ENCODE results near the gene PLEKHM1. TPM values are rescaled to one million over a fixed set of nuclear protein-coding genes. Genes with fewer than 3 reads are reported as not detected.

The PLEKHM1 gene
- total RNA-seq, 1 experiment from 2014 or later: 28.5 TPM

DNA sequence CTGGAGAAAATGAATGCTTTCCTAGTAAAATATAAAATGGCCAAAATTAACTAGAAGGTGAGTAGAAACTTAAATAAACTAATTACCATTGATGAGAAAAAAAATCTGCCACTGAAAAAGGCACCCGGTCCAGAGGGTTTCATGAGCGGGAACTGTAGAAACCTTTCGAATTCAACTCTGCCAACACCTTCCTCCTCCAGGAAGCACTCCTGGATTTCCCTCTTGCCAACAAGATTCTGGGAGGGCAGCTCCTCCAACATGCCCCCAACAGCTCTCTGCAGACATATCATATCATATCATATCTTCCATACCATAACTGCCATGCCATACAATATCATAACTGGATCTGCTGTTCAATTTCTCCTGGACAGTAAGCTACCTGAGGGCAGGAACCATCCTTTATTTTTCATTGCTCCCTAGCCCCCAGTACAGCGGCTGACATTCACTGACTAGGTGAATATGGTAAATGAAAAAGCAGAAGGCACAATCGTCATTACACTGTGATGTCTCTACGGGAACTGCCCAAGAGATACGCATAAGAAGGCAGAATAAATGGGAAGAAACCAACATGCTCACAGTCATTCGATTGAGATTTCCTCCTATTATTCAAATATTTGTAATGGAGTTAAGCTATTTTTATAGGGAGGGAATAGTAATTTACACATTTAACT lies 67.1 kb downstream of the PLEKHM1 start:
- intact Hi-C loops (cut with micrococcal nuclease; ENCODE audit: unreplicated experiment): no loop called here
- ChIA-PET POLR2A (no interaction called here), CTCF (no interaction called here)
- DNase-seq (ENCODE audit: low read depth, low spot score) (no peak), ATAC-seq (no peak)
- H3K4me1 ChIP-seq (ENCODE audit: control insufficient read depth, insufficient read depth, low read length): no peaks in the 10 kb centered on the region; the same call in 1 of the 2 replicates
- H3K36me3 ChIP-seq (ENCODE audit: control insufficient read depth, insufficient read depth, low read length): peaks cover 3% of the 10 kb centered on the region; the same call in 1 of the 2 replicates
- H3K27ac ChIP-seq (ENCODE audit: low read length): peak overlapping the region; percentile 89
- peak overlapping the region; percentile 54 to 68 for H3K4me3 ChIP-seq (ENCODE audit: low read depth in 2 of 2, low read length in 2 of 2)
- TF ChIP-seq POLR2AphosphoS5 (IDR thresholded peaks at IDR 0.05; ENCODE audit: low read depth, low read length): no peak
- TF ChIP-seq, protein P1, sequence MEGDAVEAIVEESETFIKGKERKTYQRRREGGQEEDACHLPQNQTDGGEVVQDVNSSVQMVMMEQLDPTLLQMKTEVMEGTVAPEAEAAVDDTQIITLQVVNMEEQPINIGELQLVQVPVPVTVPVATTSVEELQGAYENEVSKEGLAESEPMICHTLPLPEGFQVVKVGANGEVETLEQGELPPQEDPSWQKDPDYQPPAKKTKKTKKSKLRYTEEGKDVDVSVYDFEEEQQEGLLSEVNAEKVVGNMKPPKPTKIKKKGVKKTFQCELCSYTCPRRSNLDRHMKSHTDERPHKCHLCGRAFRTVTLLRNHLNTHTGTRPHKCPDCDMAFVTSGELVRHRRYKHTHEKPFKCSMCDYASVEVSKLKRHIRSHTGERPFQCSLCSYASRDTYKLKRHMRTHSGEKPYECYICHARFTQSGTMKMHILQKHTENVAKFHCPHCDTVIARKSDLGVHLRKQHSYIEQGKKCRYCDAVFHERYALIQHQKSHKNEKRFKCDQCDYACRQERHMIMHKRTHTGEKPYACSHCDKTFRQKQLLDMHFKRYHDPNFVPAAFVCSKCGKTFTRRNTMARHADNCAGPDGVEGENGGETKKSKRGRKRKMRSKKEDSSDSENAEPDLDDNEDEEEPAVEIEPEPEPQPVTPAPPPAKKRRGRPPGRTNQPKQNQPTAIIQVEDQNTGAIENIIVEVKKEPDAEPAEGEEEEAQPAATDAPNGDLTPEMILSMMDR (IDR thresholded peaks at IDR 0.05): no peak
- TF ChIP-seq SIN3A (IDR thresholded peaks at IDR 0.05; ENCODE audit: borderline replicate concordance, insufficient read depth, low read depth, low read length): no peak
- TF ChIP-seq, protein P2, sequence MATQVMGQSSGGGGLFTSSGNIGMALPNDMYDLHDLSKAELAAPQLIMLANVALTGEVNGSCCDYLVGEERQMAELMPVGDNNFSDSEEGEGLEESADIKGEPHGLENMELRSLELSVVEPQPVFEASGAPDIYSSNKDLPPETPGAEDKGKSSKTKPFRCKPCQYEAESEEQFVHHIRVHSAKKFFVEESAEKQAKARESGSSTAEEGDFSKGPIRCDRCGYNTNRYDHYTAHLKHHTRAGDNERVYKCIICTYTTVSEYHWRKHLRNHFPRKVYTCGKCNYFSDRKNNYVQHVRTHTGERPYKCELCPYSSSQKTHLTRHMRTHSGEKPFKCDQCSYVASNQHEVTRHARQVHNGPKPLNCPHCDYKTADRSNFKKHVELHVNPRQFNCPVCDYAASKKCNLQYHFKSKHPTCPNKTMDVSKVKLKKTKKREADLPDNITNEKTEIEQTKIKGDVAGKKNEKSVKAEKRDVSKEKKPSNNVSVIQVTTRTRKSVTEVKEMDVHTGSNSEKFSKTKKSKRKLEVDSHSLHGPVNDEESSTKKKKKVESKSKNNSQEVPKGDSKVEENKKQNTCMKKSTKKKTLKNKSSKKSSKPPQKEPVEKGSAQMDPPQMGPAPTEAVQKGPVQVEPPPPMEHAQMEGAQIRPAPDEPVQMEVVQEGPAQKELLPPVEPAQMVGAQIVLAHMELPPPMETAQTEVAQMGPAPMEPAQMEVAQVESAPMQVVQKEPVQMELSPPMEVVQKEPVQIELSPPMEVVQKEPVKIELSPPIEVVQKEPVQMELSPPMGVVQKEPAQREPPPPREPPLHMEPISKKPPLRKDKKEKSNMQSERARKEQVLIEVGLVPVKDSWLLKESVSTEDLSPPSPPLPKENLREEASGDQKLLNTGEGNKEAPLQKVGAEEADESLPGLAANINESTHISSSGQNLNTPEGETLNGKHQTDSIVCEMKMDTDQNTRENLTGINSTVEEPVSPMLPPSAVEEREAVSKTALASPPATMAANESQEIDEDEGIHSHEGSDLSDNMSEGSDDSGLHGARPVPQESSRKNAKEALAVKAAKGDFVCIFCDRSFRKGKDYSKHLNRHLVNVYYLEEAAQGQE (IDR thresholded peaks at IDR 0.05; ENCODE audit: insufficient read depth in 1 of 2, low read depth in 2 of 2, low read length in 1 of 2): no peak
- no TSS peak for BruUV-seq (replicated peaks)
- H3K9me3 ChIP-seq (ENCODE audit: control insufficient read depth, insufficient read depth, low read depth, low read length): no peaks in the 10 kb centered on the region
- H3K27me3 ChIP-seq (ENCODE audit: control insufficient read depth, insufficient read depth, low read length): no peaks in the 10 kb centered on the region
- in situ Hi-C loops (cut with HindIII; ENCODE audit: low pct_unique_long_range_greater_than_20kb, low sequenced_read_pairs): no loop called here

DNA sequence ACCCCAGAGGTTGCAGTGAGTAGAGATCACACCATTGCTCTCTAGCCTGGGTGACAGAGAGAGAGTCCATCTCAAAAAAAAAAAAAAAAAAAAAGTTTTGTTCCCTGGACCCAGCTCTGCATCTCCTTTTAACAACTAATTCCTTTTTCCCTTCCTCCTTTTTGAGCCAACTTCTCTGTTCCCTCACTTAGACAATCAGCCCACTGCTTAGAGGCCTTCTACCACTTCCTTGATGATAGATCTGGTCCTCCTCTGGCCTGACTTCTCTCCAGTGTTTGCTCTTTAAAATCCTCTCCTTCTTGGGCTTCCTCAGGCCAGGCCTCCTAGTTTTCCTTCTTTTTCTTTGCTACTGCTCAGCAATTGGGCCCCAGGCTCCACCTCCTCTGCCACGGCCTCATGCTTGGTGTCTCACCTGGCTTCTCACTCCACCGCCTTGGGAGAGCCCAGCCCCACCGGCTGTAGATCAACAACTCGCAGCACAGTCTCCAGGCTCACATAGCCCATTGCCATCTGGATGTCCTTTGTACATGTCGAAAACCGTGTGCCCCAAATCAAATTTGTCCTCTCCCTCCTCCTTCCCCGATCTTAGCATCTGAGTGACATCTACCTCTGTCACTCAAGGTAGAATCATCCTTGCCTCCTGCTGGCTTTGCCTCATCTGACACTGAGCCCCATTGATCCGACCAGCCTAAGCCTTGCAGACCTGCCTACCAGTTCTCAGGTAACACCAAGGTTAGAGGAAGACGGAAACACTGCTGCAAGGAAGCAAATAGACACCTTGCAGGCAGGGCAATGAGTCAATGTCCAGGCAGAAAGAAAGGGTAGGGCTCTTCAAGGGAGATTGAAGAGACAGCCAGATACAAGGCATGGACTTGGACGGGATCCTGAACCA lies 75.3 kb downstream of the PLEKHM1 start:
- no peaks in the 10 kb centered on the region for H3K36me3 ChIP-seq (ENCODE audit: control insufficient read depth, insufficient read depth, low read length)
- H3K9me3 ChIP-seq (ENCODE audit: control insufficient read depth, insufficient read depth, low read depth, low read length): no peaks in the 10 kb centered on the region
- intact Hi-C loops (cut with micrococcal nuclease; ENCODE audit: unreplicated experiment) (no loop called here), in situ Hi-C loops (cut with HindIII; ENCODE audit: low pct_unique_long_range_greater_than_20kb, low sequenced_read_pairs) (no loop called here)
- ATAC-seq: no peak; the same call in 1 of the 2 replicates
- no peaks in the 10 kb centered on the region for H3K4me1 ChIP-seq (ENCODE audit: control insufficient read depth, insufficient read depth, low read length)
- no peaks in the 10 kb centered on the region for H3K27me3 ChIP-seq (ENCODE audit: control insufficient read depth, insufficient read depth, low read length)
- no peak overlapping the region for H3K27ac ChIP-seq (ENCODE audit: low read length)
- BruUV-seq (replicated peaks): no TSS peak
- DNase-seq (ENCODE audit: low read depth, low spot score): no peak
- CTCF ChIA-PET: interaction anchor here (0.7 kb wide), 1 partner anchor 9 kb away, joined by 4 read pairs; no protein-coding TSS in a partner anchor
- no peak overlapping the region for H3K4me3 ChIP-seq (ENCODE audit: low read depth in 2 of 2, low read length in 2 of 2)
- TF ChIP-seq, protein P2 (IDR thresholded peaks at IDR 0.05; ENCODE audit: insufficient read depth in 1 of 2, low read depth in 2 of 2, low read length in 1 of 2): no peak
- TF ChIP-seq POLR2AphosphoS5 (IDR thresholded peaks at IDR 0.05; ENCODE audit: low read depth, low read length): no peak
- POLR2A ChIA-PET: no interaction called here

Data from Panc1 (cell line).